Gastroesophageal sphincter (tissue), 4 donors: Measurements from ENCODE around the gene DBH. TPM values are rescaled to one million over a fixed set of nuclear protein-coding genes. Genes with fewer than 3 reads are reported as not detected.

Experiments used
- ATAC-seq: fragments of 150-250 bp; one replicate; pipeline ENCODE4 v1.9.1; 2016; ENCODE audit warnings: mild to moderate bottlenecking, moderate library complexity
- H3K27ac ChIP-seq, 4 donors: fragments of 200-600 bp; sonication (generic) in 3 of 4; 1 replicate in 3 of 4; 2 replicates in 1 of 4; pipeline ENCODE4 v1.5.1; 2016 to 2019
- H3K27me3 ChIP-seq: fragments of 200-600 bp; sonication (generic); one replicate; pipeline ENCODE4 v1.5.1; 2019
- H3K36me3 ChIP-seq, 2 donors: fragments of 200-600 bp; sonication (generic); one replicate each; pipeline ENCODE4 v1.5.1; 2019; ENCODE audit warnings: control low read depth in 1 of 2
- H3K4me1 ChIP-seq, 3 donors: fragments of 200-600 bp; sonication (generic); 1 replicate in 2 of 3; 2 replicates in 1 of 3; pipeline ENCODE4 v1.5.1; 2016 to 2019; ENCODE audit warnings: control low read depth in 2 of 3
- H3K4me3 ChIP-seq, 2 donors: fragments of 200-600 bp; sonication (generic); one replicate each; pipeline ENCODE4 v1.5.1; 2019; ENCODE audit warnings: mild to moderate bottlenecking in 1 of 2, moderate library complexity in 1 of 2
- H3K9me3 ChIP-seq, 3 donors: fragments of 200-600 bp; sonication (generic); one replicate each; pipeline ENCODE4 v1.5.1; 2017 to 2019; ENCODE audit warnings: control low read depth in 2 of 3
- EP300 ChIP-seq: sonication (generic); formaldehyde crosslinking; IDR thresholded peaks from one replicate; pipeline ENCODE4 v1.6.1; 2017; ENCODE audit warnings: antibody characterized with exemption, mild to moderate bottlenecking
- POLR2A ChIP-seq, 2 donors: fragments of 450-650 bp; IDR thresholded peaks; one replicate each; pipeline ENCODE4 v1.6.1; 2017; ENCODE audit warnings: antibody characterized with exemption in 2 of 2, mild to moderate bottlenecking in 2 of 2, moderate library complexity in 1 of 2
- POLR2AphosphoS5 ChIP-seq: sonication (generic); formaldehyde crosslinking; IDR thresholded peaks from one replicate; pipeline ENCODE4 v1.6.1; 2017; ENCODE audit warnings: antibody characterized with exemption
- WGBS, 2 donors: methylation state at CpG; one replicate each; pipeline ENCODE4 v1.1.5; 2018; ENCODE audit warnings: low coverage in 1 of 2; 5-methylcytosine and 5-hydroxymethylcytosine counted together
- total RNA-seq, 4 donors: library from RNA; depleted of rRNA; stranded (reverse); fragments of >200 nt; gene quantifications; one replicate each; pipeline ENCODE4 v1.1.0, GENCODE V29; 2016
- TF ChIP-seq, protein P1 (sequence below), 4 experiments: fragments of 200-600 bp in 2 of 4; fragments of 450-650 bp in 2 of 4; sonication (generic) in 1 of 4; IDR thresholded peaks; one replicate each; pipeline ENCODE4 v1.5.1; 2017 to 2019; ENCODE audit warnings: antibody characterized with exemption in 4 of 4, mild to moderate bottlenecking in 2 of 4, moderate library complexity in 2 of 4

DBH gene
- total RNA-seq, 4 donors from 2014 or later, result not detected

DNA sequence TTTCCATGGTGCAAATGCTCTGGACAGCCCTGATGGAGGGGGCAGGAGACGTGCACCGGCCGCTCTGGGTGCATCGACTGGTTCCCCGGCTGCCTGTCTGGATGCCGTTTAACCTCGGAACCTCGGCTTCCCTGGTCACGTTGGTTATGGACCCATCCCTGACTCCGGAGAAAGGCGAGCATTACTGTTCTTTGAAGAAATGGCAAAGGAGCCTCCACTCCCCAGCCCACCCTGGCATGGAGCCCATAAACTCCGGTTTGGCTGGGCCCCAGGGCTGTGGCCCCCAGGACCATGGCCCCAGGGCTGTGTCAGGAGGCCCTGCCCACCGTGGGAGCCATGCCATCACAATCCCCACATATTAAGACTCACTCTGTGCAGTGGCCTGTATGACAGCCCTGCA lies 28.9 kb downstream of the DBH start:
- no CpG with 5 or more reads among the region's 13 CpGs for WGBS, 2 donors
- Histone ChIP-seq H3K4me3 (no peak overlapping the region), H3K4me1 (no peaks in the 10 kb centered on the region), H3K27me3 (peaks cover 51% of the 10 kb centered on the region), H3K36me3 (no peaks in the 10 kb centered on the region), H3K9me3 (no peaks in the 10 kb centered on the region), H3K27ac (no peak overlapping the region)
- no peak for TF ChIP-seq POLR2AphosphoS5
- TF ChIP-seq EP300, result no peak
- TF ChIP-seq, protein P1, sequence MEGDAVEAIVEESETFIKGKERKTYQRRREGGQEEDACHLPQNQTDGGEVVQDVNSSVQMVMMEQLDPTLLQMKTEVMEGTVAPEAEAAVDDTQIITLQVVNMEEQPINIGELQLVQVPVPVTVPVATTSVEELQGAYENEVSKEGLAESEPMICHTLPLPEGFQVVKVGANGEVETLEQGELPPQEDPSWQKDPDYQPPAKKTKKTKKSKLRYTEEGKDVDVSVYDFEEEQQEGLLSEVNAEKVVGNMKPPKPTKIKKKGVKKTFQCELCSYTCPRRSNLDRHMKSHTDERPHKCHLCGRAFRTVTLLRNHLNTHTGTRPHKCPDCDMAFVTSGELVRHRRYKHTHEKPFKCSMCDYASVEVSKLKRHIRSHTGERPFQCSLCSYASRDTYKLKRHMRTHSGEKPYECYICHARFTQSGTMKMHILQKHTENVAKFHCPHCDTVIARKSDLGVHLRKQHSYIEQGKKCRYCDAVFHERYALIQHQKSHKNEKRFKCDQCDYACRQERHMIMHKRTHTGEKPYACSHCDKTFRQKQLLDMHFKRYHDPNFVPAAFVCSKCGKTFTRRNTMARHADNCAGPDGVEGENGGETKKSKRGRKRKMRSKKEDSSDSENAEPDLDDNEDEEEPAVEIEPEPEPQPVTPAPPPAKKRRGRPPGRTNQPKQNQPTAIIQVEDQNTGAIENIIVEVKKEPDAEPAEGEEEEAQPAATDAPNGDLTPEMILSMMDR (IDR thresholded peaks at IDR 0.05), result no peak
- TF ChIP-seq POLR2A (IDR thresholded peaks at IDR 0.05), result no peak
- ATAC-seq, result no peak

DNA sequence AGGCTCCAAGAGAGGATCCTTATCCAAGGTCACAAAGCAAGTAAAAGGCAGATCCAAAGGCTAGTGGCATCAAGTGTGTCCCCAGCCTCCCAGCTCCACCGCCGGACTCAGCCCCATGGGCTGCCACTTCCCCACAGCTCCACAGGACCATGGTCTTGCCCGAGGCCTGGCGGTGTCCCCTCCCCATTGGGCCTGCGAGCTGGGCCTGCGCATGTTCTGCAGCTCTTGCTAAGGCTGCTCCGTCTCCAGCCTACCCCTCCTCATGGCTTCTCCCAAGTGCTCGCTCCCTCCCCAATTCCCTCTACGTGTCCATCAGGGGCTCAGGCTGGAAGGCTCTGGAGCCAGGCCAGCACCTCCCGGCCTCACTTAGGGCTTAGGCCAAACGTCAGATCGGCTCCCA lies 29.4 kb downstream of the DBH start:
- 89 to 100% methylated on average over 2 to 9 of the region's 12 CpGs for WGBS, 2 donors
- Histone ChIP-seq H3K9me3 (no peaks in the 10 kb centered on the region), H3K27ac (no peak overlapping the region), H3K4me1 (no peaks in the 10 kb centered on the region), H3K36me3 (no peaks in the 10 kb centered on the region), H3K27me3 (peaks cover 47% of the 10 kb centered on the region), H3K4me3 (no peak overlapping the region)
- TF ChIP-seq POLR2A (IDR thresholded peaks at IDR 0.05), result no peak
- TF ChIP-seq EP300, result no peak
- no peak for TF ChIP-seq POLR2AphosphoS5
- TF ChIP-seq, protein P1 (IDR thresholded peaks at IDR 0.05), result no peak
- no peak for ATAC-seq

DNA sequence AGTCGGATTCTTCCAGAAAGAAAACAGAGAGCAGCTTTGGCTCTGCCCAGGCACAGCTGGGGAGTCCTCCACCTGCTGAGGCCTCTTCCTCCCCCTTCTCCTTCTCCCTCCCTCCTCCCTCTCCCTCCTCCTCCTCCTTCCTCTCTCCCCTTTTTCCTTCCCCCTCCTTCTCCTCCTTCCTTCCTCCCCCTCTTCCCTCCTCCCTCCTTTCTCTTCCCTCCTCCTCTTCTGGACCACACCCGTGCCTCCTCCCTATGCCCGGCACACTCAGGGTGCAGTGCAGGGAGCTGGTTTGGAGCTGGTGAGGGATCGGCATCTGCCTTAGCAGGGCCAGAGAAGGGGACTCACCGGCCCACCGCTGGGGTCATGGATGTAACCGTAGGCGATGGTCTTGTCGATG lies 30.2 kb downstream of the DBH start:
- H3K4me1 ChIP-seq, result no peaks in the 10 kb centered on the region
- TF ChIP-seq, protein P1 (IDR thresholded peaks at IDR 0.05), result no peak
- TF ChIP-seq POLR2A (IDR thresholded peaks at IDR 0.05) (no peak), POLR2AphosphoS5 (no peak), EP300 (no peak)
- 58% methylated on average over 5 of the region's 9 CpGs; no CpG with 5 or more reads in 1 of the 2 donors for WGBS, 2 donors
- H3K27me3 ChIP-seq, result peaks cover 38% of the 10 kb centered on the region
- no peak for ATAC-seq
- H3K4me3 ChIP-seq, result no peak overlapping the region
- no peak overlapping the region for H3K27ac ChIP-seq
- H3K9me3 ChIP-seq, result no peaks in the 10 kb centered on the region
- H3K36me3 ChIP-seq, result no peaks in the 10 kb centered on the region

DNA sequence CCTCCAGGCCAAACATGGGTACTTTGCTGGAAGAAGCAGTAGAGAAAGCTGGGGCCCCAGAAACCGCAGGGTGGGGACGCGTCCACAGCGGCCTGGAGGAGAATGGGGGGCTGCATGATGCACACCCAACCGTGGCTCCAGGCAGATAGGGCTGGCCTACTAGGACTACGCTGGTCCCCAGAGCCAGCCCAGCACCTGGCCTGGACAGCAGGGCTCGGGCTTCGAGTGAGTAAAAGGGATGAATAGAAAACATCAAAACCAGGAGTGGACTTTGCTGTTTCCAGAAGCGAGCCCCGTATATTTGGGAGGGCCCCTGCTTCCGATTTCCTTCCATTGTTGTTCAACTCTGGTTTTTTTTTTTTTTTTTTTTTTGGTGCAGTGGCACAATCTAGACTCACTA lies 30.7 kb downstream of the DBH start:
- no peaks in the 10 kb centered on the region for H3K9me3 ChIP-seq
- ATAC-seq, result no peak

More for the DNA sequence above, 30.7 kb downstream of the DBH start:
- TF ChIP-seq POLR2A (IDR thresholded peaks at IDR 0.05) (no peak), POLR2AphosphoS5 (no peak), EP300 (no peak)
- TF ChIP-seq, protein P1 (IDR thresholded peaks at IDR 0.05), result no peak
- H3K4me3 ChIP-seq, result no peak overlapping the region
- H3K27ac ChIP-seq, result no peak overlapping the region
- 57 to 69% methylated on average over 8 to 9 of the region's 11 CpGs for WGBS, 2 donors
- no peaks in the 10 kb centered on the region for H3K36me3 ChIP-seq
- no peaks in the 10 kb centered on the region for H3K4me1 ChIP-seq
- H3K27me3 ChIP-seq, result peaks cover 34% of the 10 kb centered on the region
